Activated CD8-positive, alpha-beta memory T cell treated with anti-CD3 and anti-CD28 coated beads, Interleukin-2, amount 50 U/mL, for 24 hours (primary cell): Measurements from ENCODE around the gene CAMKMT.

Source experiments
- DNase-seq: peaks from one replicate; pipeline ENCODE4 v3.0.0-alpha.2; 2020; ENCODE audit errors: extremely low read depth

The CAMKMT gene

DNA sequence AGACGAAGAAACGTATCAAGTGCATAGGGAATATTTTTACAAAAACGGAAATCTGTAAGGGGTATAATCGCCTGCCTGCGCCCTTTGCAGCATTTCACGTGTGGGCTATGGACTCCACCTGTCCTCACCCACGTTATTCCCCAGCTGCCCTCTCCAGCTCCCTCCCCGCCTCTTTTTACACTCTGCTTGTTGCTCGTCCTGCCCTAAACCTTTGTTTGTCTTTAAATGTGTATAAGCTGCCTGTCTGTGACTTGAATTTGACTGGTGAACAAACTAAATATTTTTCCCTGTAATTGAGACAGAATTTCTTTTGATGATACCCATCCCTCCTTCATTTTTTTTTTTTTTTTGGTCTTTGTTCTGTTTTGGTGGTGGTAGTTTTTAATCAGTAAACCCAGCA lies 410.4 kb downstream of the CAMKMT start:
- no peak for DNase-seq

- DNase-seq, result no peak
Observed at GRCh38 chr2:44772669-44773378, 411.1 kb downstream of the CAMKMT start.

GRCh38 chr2:44774826-44775492 lies 413.2 kb downstream of the CAMKMT start:
- DNase-seq, result no peak

GRCh38 chr2:44777036-44777435 lies 415.3 kb downstream of the CAMKMT start:
- no peak for DNase-seq

GRCh38 chr2:44777537-44777936 lies 415.8 kb downstream of the CAMKMT start:
- DNase-seq, result no peak

- DNase-seq, result no peak
Observed at GRCh38 chr2:44778221-44778654, 416.5 kb downstream of the CAMKMT start.

- no peak for DNase-seq
Observed at GRCh38 chr2:44778671-44779476, 417.1 kb downstream of the CAMKMT start.

DNA sequence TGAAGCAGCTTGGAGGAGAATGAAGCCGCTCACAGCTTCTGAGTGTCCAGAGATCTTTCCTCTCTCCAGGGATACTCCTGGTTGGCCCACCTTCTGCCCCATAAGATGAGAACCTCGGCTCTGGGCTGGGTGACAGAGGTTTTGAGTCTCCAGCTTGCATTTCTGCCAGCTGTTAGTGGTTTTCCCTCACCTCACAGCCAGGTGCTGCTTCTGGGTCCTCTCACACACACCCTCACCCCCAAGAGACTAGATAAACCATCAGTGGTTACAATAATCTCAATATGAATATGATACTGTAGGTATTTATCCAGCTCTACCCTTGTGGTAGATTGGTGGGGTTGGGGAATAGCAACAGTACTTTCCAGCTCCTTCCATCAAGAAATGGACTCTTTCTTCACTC lies 418.0 kb downstream of the CAMKMT start:
- no peak for DNase-seq

- no peak for DNase-seq
Observed at GRCh38 chr2:44780406-44780805, 418.7 kb downstream of the CAMKMT start.

- no peak for DNase-seq
Observed at GRCh38 chr2:44785433-44785832, 423.7 kb downstream of the CAMKMT start.

- no peak for DNase-seq
Observed at GRCh38 chr2:44786045-44786816, 424.5 kb downstream of the CAMKMT start.

DNA sequence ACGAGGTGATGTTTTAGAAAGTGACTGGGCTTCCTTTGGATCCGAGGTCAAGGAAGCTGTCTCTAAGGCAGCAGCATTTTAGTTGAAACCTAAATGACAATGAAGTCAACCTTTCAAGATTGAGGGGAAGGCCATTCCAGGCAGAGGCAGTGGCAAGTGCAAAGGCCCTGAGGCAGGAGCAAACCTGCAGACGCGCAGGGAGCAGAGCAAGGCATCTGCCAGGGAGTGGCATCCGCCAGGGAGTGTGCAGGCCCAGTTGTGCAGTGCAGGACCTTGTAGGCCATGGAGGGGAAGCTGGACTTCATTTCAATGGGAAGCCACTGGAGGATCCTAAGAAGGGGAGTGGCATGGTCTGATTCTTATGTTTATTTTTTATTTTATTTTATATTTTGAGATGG lies 425.1 kb downstream of the CAMKMT start:
- no peak for DNase-seq

- no peak for DNase-seq
Observed at GRCh38 chr2:44787663-44788062, 425.9 kb downstream of the CAMKMT start.

GRCh38 chr2:44789446-44789845 lies 427.7 kb downstream of the CAMKMT start:
- DNase-seq, result no peak

- DNase-seq, result no peak
Observed at GRCh38 chr2:44789971-44790721, 428.4 kb downstream of the CAMKMT start.

GRCh38 chr2:44793322-44793870 lies 431.6 kb downstream of the CAMKMT start:
- DNase-seq, result no peak

DNA sequence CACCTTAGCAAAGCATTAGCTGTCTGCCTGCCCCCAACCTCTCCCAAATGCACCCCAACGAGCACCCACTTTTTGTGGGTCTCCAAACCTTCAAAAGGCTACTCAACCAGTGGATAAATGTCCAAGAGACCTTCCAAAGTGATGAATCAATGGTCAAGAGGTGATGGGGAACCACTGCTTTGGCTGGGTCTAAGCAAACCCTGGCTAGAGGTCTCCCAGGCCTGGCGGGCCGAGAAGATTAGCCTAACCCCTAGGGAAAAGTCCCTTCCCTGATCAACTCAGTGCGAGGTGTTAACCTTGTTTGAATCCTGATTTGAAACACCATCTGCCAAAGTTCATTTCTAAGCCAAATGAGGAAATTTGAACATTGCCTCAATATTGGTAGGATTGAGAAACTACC lies 435.0 kb downstream of the CAMKMT start:
- DNase-seq, result no peak

- DNase-seq, result no peak
Observed at GRCh38 chr2:44798139-44798659, 436.5 kb downstream of the CAMKMT start.

- no peak for DNase-seq
Observed at GRCh38 chr2:44799105-44799504, 437.4 kb downstream of the CAMKMT start.

GRCh38 chr2:44799754-44800153 lies 438.0 kb downstream of the CAMKMT start:
- DNase-seq, result no peak
